ENCODE measurements around the gene ARHGAP25. TPM values are rescaled to one million over a fixed set of nuclear protein-coding genes. Genes with fewer than 3 reads are reported as not detected.

ARHGAP25 gene
- total RNA-seq, 1 experiment from 2014 or later: 0.27 TPM

GRCh38 chr2:68768461-68768860, 33.9 kb downstream of the ARHGAP25 start:
- ChIA-PET POLR2A (no interaction called here), RAD21 (ENCODE audit: low non-redundant PET in 1 of 2, low total read pairs in 2 of 2, uncharacterized antibody in 2 of 2, unreplicated experiment in 2 of 2) (no interaction called here), CTCF (interaction anchor here (1.0 kb wide), 1 partner anchor 17 kb away, joined by 3 read pairs; no protein-coding TSS in a partner anchor)
- intact Hi-C loops (cut with micrococcal nuclease): no loop called here
- Histone ChIP-seq H3K9me3 (ENCODE audit: control insufficient read depth in 1 of 2, insufficient read depth in 1 of 2, low read depth in 1 of 2, low read length in 2 of 2) (no peaks in the 10 kb centered on the region), H3K4me1 (ENCODE audit: control insufficient read depth in 1 of 2, insufficient read depth in 2 of 2, low read length in 2 of 2) (no peaks in the 10 kb centered on the region), H3K9ac (ENCODE audit: low read length) (no peak overlapping the region), H3K4me2 (ENCODE audit: low read length) (no peak overlapping the region), H3K36me3 (ENCODE audit: control insufficient read depth in 1 of 2, insufficient read depth in 2 of 2, low read length in 2 of 2) (no peaks in the 10 kb centered on the region), H2AFZ (ENCODE audit: low read depth, low read length, poor library complexity, severe bottlenecking) (no peak overlapping the region), H3K79me2 (ENCODE audit: insufficient read depth, low read length) (no peaks in the 10 kb centered on the region), H3K27ac (ENCODE audit: low read depth, low read length) (no peak overlapping the region), H4K20me1 (ENCODE audit: insufficient read depth) (no peaks in the 10 kb centered on the region), H3K4me3 (replicated peaks in 1 of 2; ENCODE audit: low read depth in 1 of 2, low read length in 2 of 2) (no peak overlapping the region), H3K27me3 (ENCODE audit: insufficient read depth, low read length) (0 out of 2 replicates have a peak, but pooled peaks cover 3% of the 10 kb centered on the region), H3K9me2 (ENCODE audit: insufficient read depth) (no peaks in the 10 kb centered on the region)
- no TSS peak for BruUV-seq (replicated peaks)
- TF ChIP-seq EZH2 (IDR thresholded peaks at IDR 0.05): no peak
- no peak for TF ChIP-seq JUND (IDR thresholded peaks at IDR 0.05)
- TF ChIP-seq, protein P1, sequence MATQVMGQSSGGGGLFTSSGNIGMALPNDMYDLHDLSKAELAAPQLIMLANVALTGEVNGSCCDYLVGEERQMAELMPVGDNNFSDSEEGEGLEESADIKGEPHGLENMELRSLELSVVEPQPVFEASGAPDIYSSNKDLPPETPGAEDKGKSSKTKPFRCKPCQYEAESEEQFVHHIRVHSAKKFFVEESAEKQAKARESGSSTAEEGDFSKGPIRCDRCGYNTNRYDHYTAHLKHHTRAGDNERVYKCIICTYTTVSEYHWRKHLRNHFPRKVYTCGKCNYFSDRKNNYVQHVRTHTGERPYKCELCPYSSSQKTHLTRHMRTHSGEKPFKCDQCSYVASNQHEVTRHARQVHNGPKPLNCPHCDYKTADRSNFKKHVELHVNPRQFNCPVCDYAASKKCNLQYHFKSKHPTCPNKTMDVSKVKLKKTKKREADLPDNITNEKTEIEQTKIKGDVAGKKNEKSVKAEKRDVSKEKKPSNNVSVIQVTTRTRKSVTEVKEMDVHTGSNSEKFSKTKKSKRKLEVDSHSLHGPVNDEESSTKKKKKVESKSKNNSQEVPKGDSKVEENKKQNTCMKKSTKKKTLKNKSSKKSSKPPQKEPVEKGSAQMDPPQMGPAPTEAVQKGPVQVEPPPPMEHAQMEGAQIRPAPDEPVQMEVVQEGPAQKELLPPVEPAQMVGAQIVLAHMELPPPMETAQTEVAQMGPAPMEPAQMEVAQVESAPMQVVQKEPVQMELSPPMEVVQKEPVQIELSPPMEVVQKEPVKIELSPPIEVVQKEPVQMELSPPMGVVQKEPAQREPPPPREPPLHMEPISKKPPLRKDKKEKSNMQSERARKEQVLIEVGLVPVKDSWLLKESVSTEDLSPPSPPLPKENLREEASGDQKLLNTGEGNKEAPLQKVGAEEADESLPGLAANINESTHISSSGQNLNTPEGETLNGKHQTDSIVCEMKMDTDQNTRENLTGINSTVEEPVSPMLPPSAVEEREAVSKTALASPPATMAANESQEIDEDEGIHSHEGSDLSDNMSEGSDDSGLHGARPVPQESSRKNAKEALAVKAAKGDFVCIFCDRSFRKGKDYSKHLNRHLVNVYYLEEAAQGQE (IDR thresholded peaks at IDR 0.05; ENCODE audit: low read depth): no peak
- TF ChIP-seq SRF (IDR thresholded peaks at IDR 0.05; ENCODE audit: low read depth): no peak
- no peak for TF ChIP-seq ZNF274 (IDR thresholded peaks at IDR 0.05; ENCODE audit: low read depth, low read length)
- no peak for TF ChIP-seq YY1 (IDR thresholded peaks at IDR 0.05; ENCODE audit: extremely low read depth, insufficient replicate concordance, low read depth, low read length)
- TF ChIP-seq POLR2A (IDR thresholded peaks at IDR 0.05; ENCODE audit: borderline replicate concordance, extremely low read depth, insufficient read depth, insufficient read length): no peak
- TF ChIP-seq FOSL1 (IDR thresholded peaks at IDR 0.05; ENCODE audit: low read depth): no peak
- TF ChIP-seq EGR1 (IDR thresholded peaks at IDR 0.05; ENCODE audit: low read depth): no peak
- TF ChIP-seq SIN3A (IDR thresholded peaks at IDR 0.05; ENCODE audit: low read depth): no peak
- no peak for TF ChIP-seq CBX3 (IDR thresholded peaks at IDR 0.05; ENCODE audit: low read depth)
- TF ChIP-seq EZH2phosphoT487 (IDR thresholded peaks at IDR 0.05; ENCODE audit: borderline replicate concordance): no peak
- TF ChIP-seq CEBPB (IDR thresholded peaks at IDR 0.05; ENCODE audit: low read depth): no peak
- no peak for TF ChIP-seq ZFX (IDR thresholded peaks at IDR 0.05)
- TF ChIP-seq ATF3 (IDR thresholded peaks at IDR 0.05): no peak
- no peak for TF ChIP-seq POLR2AphosphoS5 (IDR thresholded peaks at IDR 0.05; ENCODE audit: low read depth, low read length)
- no peak for TF ChIP-seq SP1 (IDR thresholded peaks at IDR 0.05; ENCODE audit: low read depth)
- TF ChIP-seq TCF7L2 (IDR thresholded peaks at IDR 0.05; ENCODE audit: borderline replicate concordance, extremely low read depth, insufficient read depth, insufficient read length): no peak
- TF ChIP-seq, protein P2, sequence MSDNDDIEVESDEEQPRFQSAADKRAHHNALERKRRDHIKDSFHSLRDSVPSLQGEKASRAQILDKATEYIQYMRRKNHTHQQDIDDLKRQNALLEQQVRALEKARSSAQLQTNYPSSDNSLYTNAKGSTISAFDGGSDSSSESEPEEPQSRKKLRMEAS (IDR thresholded peaks at IDR 0.05): no peak
- no peak for DNase-seq (ENCODE audit: low read depth, low spot score)
- ATAC-seq: no peak
